T-cell (primary cell): Measurements from ENCODE around the gene UNC13D. TPM values are rescaled to one million over a fixed set of nuclear protein-coding genes. Genes with fewer than 3 reads are reported as not detected.
A peak's percentile ranks its signal among the peaks of the same experiment; 100 is the strongest.
"Not testable (repeated sequence)": the region's sequence is repeated elsewhere in the genome, so short reads cannot be mapped to it uniquely, and the experiment has no call there.

ENCODE experiments used
- ATAC-seq, 4 experiments: fragments of 200-7000 bp in 3 of 4; fragments of 150-1000 bp in 1 of 4; cut with Tn5 transposase; replicated peaks in 1 of 4; 1 replicate in 3 of 4; 2 replicates in 1 of 4; pipeline ENCODE4 v1.10.0; 2021; ENCODE audit warnings: moderate library complexity in 3 of 4, mild to moderate bottlenecking in 2 of 4, moderate number of reproducible peaks in 1 of 4
- CTCF ChIA-PET, 2 donors: fragments of 300-600 bp; sonication (Branson Sonifier 250); formaldehyde crosslinking; loops; one replicate each; lab custom pipeline; 2022; ENCODE audit warnings: antibody characterized with exemption in 2 of 2; lab: Charles Lee
- POLR2A ChIA-PET, 2 donors: fragments of 300-600 bp; sonication (Branson Sonifier 250); formaldehyde crosslinking; loops; one replicate each; lab custom pipeline; 2022; ENCODE audit warnings: antibody characterized with exemption in 2 of 2; lab: Charles Lee
- DNase-seq, 35 experiments: peaks; one replicate each; pipeline versions ENCODE4 v3.0.0 to v3.0.0-alpha.2; 2013 to 2023
- H3K27ac ChIP-seq: one replicate; pipeline ENCODE4 v1.5.1; 2013; ENCODE audit warnings: low read length
- H3K27me3 ChIP-seq, 2 experiments: replicated peaks in 1 of 2; 1 replicate in 1 of 2; 2 replicates in 1 of 2; pipeline versions ENCODE4 v1.6.1 to v1.7.0; 2013; ENCODE audit warnings: low read length in 1 of 2, mixed read lengths in 1 of 2; ENCODE audit not compliant: control insufficient read depth in 2 of 2, insufficient read depth in 2 of 2; ENCODE audit errors: extremely low read depth in 1 of 2
- H3K36me3 ChIP-seq, 2 donors: 1 replicate in 1 of 2; 2 replicates in 1 of 2; pipeline versions ENCODE4 v1.6.1 to v1.7.0; 2013; ENCODE audit warnings: low read length in 1 of 2; ENCODE audit not compliant: control insufficient read depth in 2 of 2, insufficient read depth in 1 of 2; ENCODE audit errors: extremely low read depth in 1 of 2
- H3K4me1 ChIP-seq, 2 experiments: 1 replicate in 1 of 2; 2 replicates in 1 of 2; pipeline versions ENCODE4 v1.6.1 to v1.7.0; 2013; ENCODE audit warnings: low read length in 2 of 2, mixed read lengths in 1 of 2; ENCODE audit not compliant: insufficient read depth in 2 of 2, control insufficient read depth in 1 of 2; ENCODE audit errors: extremely low read depth in 1 of 2
- H3K4me3 ChIP-seq, 2 donors: 1 replicate in 1 of 2; 2 replicates in 1 of 2; pipeline versions ENCODE4 v1.5.1 to v1.7.0; 2013; ENCODE audit warnings: mild to moderate bottlenecking in 2 of 2, low read length in 1 of 2, moderate library complexity in 1 of 2; ENCODE audit not compliant: control insufficient read depth in 1 of 2; ENCODE audit errors: extremely low read depth in 1 of 2
- H3K9me3 ChIP-seq: 2 replicates; pipeline ENCODE4 v1.7.0; 2013
- H3K27ac Mint-ChIP-seq, 2 donors: one replicate each; pipeline ENCODE4 v1.8.0; 2020 to 2021; ENCODE audit warnings: mild to moderate bottlenecking in 2 of 2, mixed read lengths in 2 of 2
- H3K27me3 Mint-ChIP-seq, 2 donors: one replicate each; pipeline ENCODE4 v1.8.0; 2021 to 2022; ENCODE audit warnings: mixed read lengths in 2 of 2
- H3K36me3 Mint-ChIP-seq: one replicate; pipeline ENCODE4 v1.8.0; 2021; ENCODE audit warnings: mixed read lengths
- H3K4me1 Mint-ChIP-seq, 3 donors: one replicate each; pipeline ENCODE4 v1.8.0; 2020 to 2022; ENCODE audit warnings: mixed read lengths in 3 of 3, mild to moderate bottlenecking in 1 of 3
- H3K4me3 Mint-ChIP-seq, 3 donors: one replicate each; pipeline ENCODE4 v1.8.0; 2020 to 2022; ENCODE audit warnings: mild to moderate bottlenecking in 3 of 3, mixed read lengths in 3 of 3, moderate library complexity in 3 of 3
- H3K9me3 Mint-ChIP-seq, 3 donors: one replicate each; pipeline ENCODE4 v1.8.0; 2020 to 2022; ENCODE audit warnings: mixed read lengths in 3 of 3
- WGBS: methylation state at CpG from one replicate; pipeline ENCODE4 v1.1.5; 2013; ENCODE audit warnings: missing lambda C conversion rate; ENCODE audit not compliant: insufficient coverage; 5-methylcytosine and 5-hydroxymethylcytosine counted together
- total RNA-seq, 35 experiments: library from RNA in 6 of 35; stranded (reverse) in 6 of 35; fragments of 120-200 nt in 1 of 35; gene quantifications; one replicate each; pipeline versions ENCODE4 v1.2.1 to v1.2.4 and lab custom pipeline; 2013 to 2026

The UNC13D gene
- total RNA-seq, 5 donors from 2014 or later (not counting 1 experiment from before 2014, with no cell fraction given), result 148 to 191 (median 180) TPM

DNA sequence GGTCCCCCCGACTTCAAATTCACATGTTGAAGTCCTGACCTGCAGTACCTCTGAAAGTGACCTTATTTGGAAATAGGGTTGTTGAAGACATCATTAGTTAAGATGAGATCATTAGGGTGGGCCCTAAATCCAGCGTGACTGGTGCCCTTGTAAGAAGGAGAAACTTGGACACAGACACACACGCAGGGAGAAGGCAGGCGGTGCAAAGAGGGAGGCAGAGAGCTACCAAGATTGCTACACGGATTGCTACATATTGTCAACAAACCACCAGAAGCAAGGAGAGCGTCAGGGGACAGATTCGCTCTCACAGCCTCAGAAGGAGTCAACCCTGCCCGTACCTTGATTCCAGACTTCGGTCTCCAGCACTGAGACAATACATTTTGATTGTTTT, 17.7 kb upstream of the UNC13D start:
- POLR2A ChIA-PET, result interaction anchor here in 1 of 2 donors (0.6 kb wide), 1 partner anchor 411 kb away, joined by 7 read pairs; no protein-coding TSS in a partner anchor
- no peaks in the 10 kb centered on the region for H3K36me3 ChIP-seq
- peaks cover 10 to 40% of the 10 kb centered on the region in 2 experiments for H3K4me1 ChIP-seq
- no peak overlapping the region for H3K4me3 ChIP-seq
- no peaks in the 10 kb centered on the region for H3K9me3 ChIP-seq
- H3K27me3 Mint-ChIP-seq, result no peaks in the 10 kb centered on the region
- WGBS, result 94% methylated on average over 6 of the region's 9 CpGs
- CTCF ChIA-PET, result interaction anchor here (0.9 to 2.1 kb wide), 4 partner anchors 18 to 109 kb away, joined by 3 to 6 read pairs (median 4); partner anchors contain the start of genes TRIM65 (in 1 of the 2) and UNC13D (in 1 of the 2)
- no peak overlapping the region for H3K27ac ChIP-seq
- no peaks in the 10 kb centered on the region for H3K36me3 Mint-ChIP-seq
- H3K9me3 Mint-ChIP-seq, result no peaks in the 10 kb centered on the region
- H3K4me1 Mint-ChIP-seq, result peaks cover 25 to 43% (median 27%) of the 10 kb centered on the region in 3 donors
- no peaks in the 10 kb centered on the region for H3K27me3 ChIP-seq
- ATAC-seq, result no peak
- H3K4me3 Mint-ChIP-seq, result no peak overlapping the region
- peak overlapping the region in 1 of 2 donors; percentile 28 for H3K27ac Mint-ChIP-seq
- no peak for DNase-seq

DNA sequence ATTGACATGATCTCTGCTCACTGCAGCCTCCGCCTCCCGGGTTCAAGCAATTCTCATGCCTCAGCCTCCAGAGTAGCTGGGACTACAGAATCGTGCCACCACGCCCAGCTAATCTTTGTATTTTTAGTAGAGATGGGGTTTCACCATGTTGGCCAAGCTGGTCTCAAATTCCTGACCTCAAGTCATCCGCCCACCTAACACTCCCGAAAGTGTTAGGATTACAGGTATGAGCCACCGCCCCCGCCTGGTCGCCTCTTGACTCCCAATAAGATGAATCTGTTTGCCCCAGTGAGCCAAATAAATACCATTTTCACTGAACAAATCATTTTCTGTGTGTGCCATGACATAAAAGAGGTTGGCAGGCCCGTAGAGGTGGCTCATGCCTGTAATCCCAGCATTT, 15.2 kb upstream of the UNC13D start:
- H3K27ac ChIP-seq, H3K4me3 Mint-ChIP-seq, H3K9me3 Mint-ChIP-seq, CTCF ChIA-PET, H3K27me3 Mint-ChIP-seq, H3K36me3 ChIP-seq, ATAC-seq, H3K9me3 ChIP-seq, H3K27me3 ChIP-seq, H3K36me3 Mint-ChIP-seq, DNase-seq, H3K4me3 ChIP-seq: not testable (repeated sequence)
- Mint-ChIP-seq H3K27ac (peak overlapping the region in 1 of 2 donors; percentile 34), H3K4me1 (peaks cover 21 to 40% (median 27%) of the 10 kb centered on the region in 3 donors)
- WGBS, result 100% methylated on average over 3 of the region's 10 CpGs
- POLR2A ChIA-PET, result interaction anchor here in 1 of 2 donors (0.6 kb wide), 1 partner anchor 9 kb away, joined by 3 read pairs; no protein-coding TSS in a partner anchor
- peaks cover 12 to 37% of the 10 kb centered on the region in 2 experiments for H3K4me1 ChIP-seq

DNA sequence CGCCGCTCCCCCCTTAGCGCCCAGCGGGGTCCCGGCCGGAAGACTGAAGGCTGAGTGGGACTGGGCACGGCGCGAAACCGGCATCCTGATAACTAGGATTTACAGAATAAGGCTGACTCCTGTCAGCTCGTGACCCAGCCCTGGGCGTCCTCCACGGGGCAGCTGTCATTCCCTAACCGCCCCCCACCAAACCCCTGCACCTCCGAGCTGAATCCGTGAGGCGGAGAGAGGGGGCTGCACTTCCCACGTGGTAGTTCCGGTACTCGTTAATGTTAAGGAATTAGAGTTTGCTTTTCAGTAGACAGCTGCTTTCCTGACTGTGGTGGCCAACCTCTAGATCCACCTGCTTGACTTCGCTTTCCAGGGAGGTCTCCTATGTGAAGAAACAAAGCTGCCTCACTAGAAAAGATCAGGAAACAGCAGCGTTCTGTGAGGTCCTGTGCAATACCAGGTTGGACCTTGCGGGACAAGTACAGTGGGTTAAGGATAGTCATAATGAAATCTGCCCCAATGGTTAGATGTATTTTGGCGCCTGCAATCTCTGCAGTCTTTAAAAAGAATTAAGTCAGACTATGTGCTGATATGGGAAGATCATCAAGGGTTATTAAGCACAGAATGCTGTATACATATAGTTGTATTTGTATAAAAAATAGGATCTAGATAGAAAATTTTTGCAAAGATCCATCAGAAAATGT, 12.0 kb upstream of the UNC13D start:
- H3K36me3 ChIP-seq, result peaks cover 0 to 8% of the 10 kb centered on the region in 2 donors
- H3K4me1 ChIP-seq, result peaks cover 13 to 40% of the 10 kb centered on the region in 2 experiments
- ATAC-seq (peak in 3 of 4 experiments; percentile 22 to 39 (median 37)), DNase-seq (no peak)
- H3K27me3 ChIP-seq, result no peaks in the 10 kb centered on the region
- H3K9me3 Mint-ChIP-seq, result no peaks in the 10 kb centered on the region
- no peak overlapping the region for H3K4me3 Mint-ChIP-seq
- ChIA-PET CTCF (interaction anchor here in 1 of 2 donors (1.1 to 2.4 kb wide), 12 partner anchors 9 to 108 kb away, joined by 4 to 33 read pairs (median 9); partner anchors contain the start of genes GALK1 and TRIM65), POLR2A (interaction anchor here (1.1 to 1.6 kb wide), 5 partner anchors 8 to 79 kb away, joined by 3 to 7 read pairs (median 6); no protein-coding TSS in a partner anchor)
- H3K9me3 ChIP-seq, result no peaks in the 10 kb centered on the region
- 2% methylated on average over 12 of the region's 24 CpGs for WGBS
- H3K36me3 Mint-ChIP-seq, result peaks cover 3% of the 10 kb centered on the region
- H3K27me3 Mint-ChIP-seq, result no peaks in the 10 kb centered on the region
- H3K27ac Mint-ChIP-seq, result peak overlapping the region; percentile 88 to 91
- peaks cover 34 to 45% (median 35%) of the 10 kb centered on the region in 3 donors for H3K4me1 Mint-ChIP-seq
- H3K4me3 ChIP-seq, result peak overlapping the region; percentile 88 to 90
- peak overlapping the region; percentile 77 for H3K27ac ChIP-seq

DNA sequence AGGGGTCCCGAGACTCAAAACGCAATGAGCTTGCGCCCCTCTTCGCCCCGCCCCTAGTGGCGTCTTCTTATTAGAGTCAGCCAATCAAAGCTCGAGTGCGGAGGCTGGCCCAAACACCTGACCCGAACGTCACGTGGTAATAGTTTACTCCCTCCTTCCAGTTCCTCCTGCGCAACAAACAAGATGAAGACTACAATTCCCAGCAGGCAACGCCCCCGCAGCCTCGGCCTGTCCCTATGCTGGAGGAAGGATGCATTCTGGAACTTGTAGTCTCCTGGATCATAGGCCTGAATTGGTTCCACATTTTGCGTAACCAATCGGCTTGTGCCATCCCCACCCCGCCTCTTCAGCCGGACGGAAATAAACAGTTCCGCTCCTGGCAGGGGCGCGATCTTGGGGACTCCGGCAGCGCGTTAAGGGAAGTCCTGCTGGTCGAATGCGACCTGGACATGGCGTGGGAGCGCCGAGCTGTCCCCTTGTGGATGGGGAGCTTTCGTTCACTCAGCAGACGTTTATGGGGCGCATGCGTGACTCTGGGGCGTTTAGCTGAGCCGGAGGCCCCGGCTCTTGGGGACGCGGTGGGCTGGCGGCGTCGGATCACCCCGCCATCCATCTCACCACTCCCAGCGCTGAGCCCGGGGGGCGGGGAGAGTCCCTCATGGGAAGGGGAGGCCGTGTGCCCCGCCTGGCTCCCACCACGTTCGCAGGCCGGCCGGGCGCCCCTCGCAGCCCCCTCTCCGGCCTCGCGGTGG, 11.3 kb upstream of the UNC13D start, which contains the start of gene WBP2:
TSS of gene WBP2 (minus strand) at position 26 of the 752 bp plus-strand sequence. CDS start 38 bp downstream, outside the sequence.
- Histone ChIP-seq H3K27ac (peak within 1 kb of the TSS; percentile 77), H3K9me3 (no peaks in the 10 kb centered on the region), H3K4me3 (peak within 1 kb of the TSS; percentile 88 to 90), H3K27me3 (no peaks in the 10 kb centered on the region), H3K4me1 (peaks cover 13 to 38% of the 10 kb centered on the region in 2 experiments), H3K36me3 (peaks cover 0 to 14% of the 10 kb centered on the region in 2 donors)
- Mint-ChIP-seq H3K36me3 (peaks cover 3% of the 10 kb centered on the region), H3K4me3 (no peak within 1 kb of the TSS), H3K4me1 (peaks cover 32 to 43% (median 35%) of the 10 kb centered on the region in 3 donors), H3K27me3 (no peaks in the 10 kb centered on the region), H3K9me3 (no peaks in the 10 kb centered on the region), H3K27ac (peak within 1 kb of the TSS; percentile 88 to 91)
- POLR2A ChIA-PET, result interaction anchor here (0.5 to 1.6 kb wide), 16 partner anchors 9 to 392 kb away, joined by 3 to 24 read pairs (median 6); partner anchors contain the start of gene UNK (in 1 of the 2)
- ATAC-seq, result peak; percentile 90 to 92 (median 90)
- 0% methylated on average over 50 of the region's 58 CpGs for WGBS
- CTCF ChIA-PET, result interaction anchor here (0.5 to 2.4 kb wide), 31 partner anchors 8 to 582 kb away, joined by 3 to 33 read pairs (median 4); partner anchors contain the start of genes FBF1 (in 1 of the 2), GALK1 (in 1 of the 2), SLC25A19 (in 1 of the 2) and TRIM65 (in 1 of the 2)
- peak; percentile 91 to 99 (median 98) for DNase-seq

DNA sequence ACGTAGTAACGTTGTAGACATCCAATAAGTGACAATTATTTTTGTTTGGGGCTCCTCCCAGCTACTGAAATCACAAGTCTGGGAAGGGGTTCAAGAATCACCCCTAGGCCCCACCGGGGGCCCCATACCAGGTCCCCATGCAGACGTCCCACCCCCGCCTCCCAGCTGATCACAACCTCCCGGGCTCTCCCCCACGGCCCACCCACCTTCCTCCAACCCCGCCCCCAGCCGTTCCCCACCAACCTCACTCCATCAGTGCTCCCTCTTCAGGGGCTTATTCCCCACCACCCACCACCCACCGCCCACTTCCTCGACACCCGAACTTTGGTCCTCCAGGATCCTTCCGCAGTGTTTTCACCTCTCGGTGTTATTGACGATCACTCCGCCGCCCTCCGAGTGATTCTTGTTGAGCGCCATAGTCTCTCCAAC, 10.7 kb upstream of the UNC13D start:
- no peaks in the 10 kb centered on the region for H3K9me3 ChIP-seq
- Mint-ChIP-seq H3K4me3 (no peak overlapping the region), H3K27ac (no peak overlapping the region), H3K4me1 (peaks cover 33 to 43% (median 35%) of the 10 kb centered on the region in 3 donors), H3K36me3 (peaks cover 4% of the 10 kb centered on the region), H3K27me3 (no peaks in the 10 kb centered on the region), H3K9me3 (no peaks in the 10 kb centered on the region)
- H3K36me3 ChIP-seq, result peaks cover 0 to 19% of the 10 kb centered on the region in 2 donors
- H3K4me1 ChIP-seq, result peaks cover 13 to 38% of the 10 kb centered on the region in 2 experiments
- WGBS, result 1% methylated on average over 16 of the region's 19 CpGs
- no peak for DNase-seq
- peak; percentile 3 to 21 (median 8) for ATAC-seq
- H3K27ac ChIP-seq, result peak overlapping the region; percentile 76
- POLR2A ChIA-PET, result interaction anchor here (0.5 to 1.6 kb wide), 17 partner anchors 10 to 393 kb away, joined by 3 to 24 read pairs (median 6); partner anchors contain the start of gene UNK (in 1 of the 2)
- CTCF ChIA-PET, result interaction anchor here (0.5 to 2.4 kb wide), 29 partner anchors 8 to 566 kb away, joined by 3 to 33 read pairs (median 4); partner anchors contain the start of genes FBF1 (in 1 of the 2), GALK1 (in 1 of the 2), SLC25A19 (in 1 of the 2) and TRIM65 (in 1 of the 2)
- peak overlapping the region; percentile 88 to 90 for H3K4me3 ChIP-seq
- H3K27me3 ChIP-seq, result no peaks in the 10 kb centered on the region
